Measurements from ENCODE around the gene SFT2D1.
A peak's percentile ranks its signal among the peaks of the same experiment; 100 is the strongest.
"Not testable (repeated sequence)": the region's sequence is repeated elsewhere in the genome, so short reads cannot be mapped to it uniquely, and the experiment has no call there.

SFT2D1 gene

DNA sequence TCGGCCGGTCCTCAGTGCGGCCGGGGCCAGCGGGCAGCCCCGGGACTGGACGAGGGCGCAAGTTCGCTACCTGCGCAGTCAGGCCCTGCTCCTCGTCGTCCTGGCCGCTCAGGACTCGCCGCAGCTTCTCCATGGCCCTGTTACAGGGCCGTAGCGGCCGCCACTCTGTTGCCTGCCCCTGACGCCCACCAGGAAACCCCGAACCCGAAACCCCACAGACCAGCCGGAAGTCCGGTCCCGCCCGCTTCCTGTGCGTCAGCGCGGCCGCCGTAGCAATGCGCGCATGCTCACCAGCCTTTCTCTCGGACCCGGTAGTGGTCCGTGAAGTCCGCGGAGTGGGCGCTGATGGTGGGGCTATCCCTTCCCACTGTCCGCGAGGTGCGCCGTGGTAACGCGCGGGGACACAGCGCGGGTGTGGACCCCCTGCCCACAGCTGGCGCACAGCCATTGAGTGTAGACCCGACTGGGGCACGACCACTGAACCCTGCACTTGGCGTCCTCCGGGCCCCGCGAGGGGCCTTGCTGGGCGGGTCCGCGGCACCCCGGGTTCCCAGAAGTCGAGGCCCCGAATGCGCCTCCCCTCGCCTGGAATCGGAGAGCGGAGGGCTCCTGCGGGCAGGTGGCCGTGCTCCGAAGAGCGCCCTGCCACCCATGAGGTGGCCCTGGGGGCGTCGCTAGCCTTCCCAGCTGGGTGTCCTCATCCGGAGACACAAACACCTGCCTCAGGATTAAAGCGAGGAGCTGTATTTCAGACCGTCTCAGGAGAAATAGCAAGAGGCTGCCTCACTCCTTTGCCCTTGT lies at the start of gene SFT2D1:
Gene SFT2D1, minus strand, starts transcription at position 197 of the 801 bp plus-strand sequence. Its CDS starts 64 bp downstream, at position 133.
- peak; percentile 74 for DNase-seq

DNA sequence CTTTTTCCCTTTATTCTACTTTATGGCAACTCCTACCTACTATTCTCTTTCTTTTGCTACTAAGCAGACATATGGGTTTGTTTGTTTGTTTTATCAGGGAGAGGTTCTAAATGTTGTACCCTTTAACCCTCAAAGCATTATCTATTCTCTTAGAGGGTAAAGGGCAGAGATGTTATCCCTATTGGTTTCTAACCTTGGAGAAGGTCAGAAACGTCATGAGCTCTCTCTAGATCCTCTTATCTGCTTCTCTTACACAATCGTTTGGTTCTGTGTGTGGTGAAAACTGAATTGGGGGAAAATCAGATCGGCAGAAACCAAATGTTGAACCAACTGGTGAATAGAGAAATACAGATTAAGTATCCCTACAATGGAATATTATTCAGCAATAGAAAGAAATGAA lies 46.8 kb upstream of the SFT2D1 start:
- no peak for DNase-seq

DNA sequence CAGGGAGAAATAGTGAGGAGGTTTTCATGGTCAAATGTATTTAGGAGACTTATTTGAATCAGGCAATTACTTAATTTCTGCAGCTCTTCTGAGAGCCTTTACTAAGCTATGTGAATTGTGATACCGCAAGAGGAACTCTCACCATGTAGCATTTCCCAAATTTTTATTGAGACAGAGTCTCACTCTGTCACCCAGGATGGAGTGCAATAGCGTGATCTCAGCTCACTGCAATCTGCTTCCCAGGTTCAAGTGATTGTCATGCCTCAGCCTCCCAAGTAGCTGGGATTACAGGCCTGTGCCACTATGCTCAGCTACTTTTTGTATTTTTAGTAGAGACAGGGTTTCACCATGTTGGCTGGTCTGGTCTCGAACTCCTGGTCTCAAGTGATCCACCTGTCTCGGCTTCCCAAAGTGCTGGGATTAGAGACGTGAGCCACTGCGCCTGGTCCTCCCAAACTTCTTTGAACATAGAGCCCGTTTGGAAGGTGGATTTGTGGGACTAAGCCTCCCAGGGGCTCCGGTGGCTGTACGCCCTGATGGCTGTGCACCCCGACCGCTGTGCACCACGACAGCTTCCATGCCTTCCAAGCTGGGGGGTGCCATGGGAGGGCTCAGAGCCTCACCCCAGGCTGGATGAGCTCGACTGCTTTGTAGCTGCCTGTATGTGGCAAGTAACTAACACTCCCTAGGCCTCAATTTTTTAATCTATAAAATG lies 46.1 kb upstream of the SFT2D1 start:
- DNase-seq = no peak

DNA sequence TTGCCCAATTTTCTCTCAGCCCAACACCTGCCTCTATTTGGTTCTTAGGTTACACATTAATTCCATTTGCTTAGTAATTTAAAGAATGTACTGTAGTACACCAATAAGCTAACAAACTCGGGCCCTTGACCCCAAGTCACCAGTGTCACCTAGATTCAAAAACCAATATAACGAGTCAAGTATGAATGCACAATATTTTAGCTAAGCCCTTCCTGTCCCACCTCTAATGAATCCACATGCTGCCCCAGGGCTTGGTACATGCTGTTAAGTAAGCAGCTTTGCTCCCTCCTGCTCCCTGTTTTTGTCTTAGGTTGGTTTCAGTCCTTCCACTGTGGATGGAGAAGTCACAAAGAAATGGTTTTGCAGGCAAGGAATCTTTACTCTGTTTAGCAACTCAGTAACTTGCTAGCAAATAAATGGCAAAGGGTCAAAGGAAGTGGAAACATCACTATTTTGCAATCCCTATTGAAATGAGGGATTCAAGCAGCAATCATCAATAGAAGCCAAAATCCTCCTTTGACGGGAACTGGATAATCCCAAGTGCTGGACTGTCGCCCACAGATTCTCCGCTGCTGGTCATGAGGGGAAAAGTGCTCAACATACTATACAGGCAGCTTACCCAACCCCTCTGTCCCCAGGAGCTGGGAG lies 45.4 kb upstream of the SFT2D1 start:
- no peak for DNase-seq

DNA sequence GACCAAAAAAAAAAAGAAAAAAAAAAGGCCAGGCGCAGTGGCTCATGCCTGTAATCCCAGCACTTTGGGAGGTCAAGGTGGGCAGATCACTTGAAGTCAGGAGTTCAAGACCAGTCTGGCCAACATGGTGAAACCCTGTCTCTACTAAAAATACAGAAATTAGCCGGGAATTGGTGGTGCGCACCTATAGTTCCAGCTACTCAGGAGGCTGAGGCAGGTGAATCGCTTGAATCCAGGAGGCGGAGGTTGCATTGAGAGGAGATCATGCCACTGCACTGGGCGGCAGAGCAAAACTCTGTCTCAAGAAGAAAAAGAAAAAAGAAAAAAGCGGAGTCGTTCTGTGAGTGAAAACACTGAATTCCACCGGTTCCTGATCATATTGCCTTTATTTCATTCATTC lies 44.8 kb upstream of the SFT2D1 start:
- DNase-seq = not testable (repeated sequence)

DNA sequence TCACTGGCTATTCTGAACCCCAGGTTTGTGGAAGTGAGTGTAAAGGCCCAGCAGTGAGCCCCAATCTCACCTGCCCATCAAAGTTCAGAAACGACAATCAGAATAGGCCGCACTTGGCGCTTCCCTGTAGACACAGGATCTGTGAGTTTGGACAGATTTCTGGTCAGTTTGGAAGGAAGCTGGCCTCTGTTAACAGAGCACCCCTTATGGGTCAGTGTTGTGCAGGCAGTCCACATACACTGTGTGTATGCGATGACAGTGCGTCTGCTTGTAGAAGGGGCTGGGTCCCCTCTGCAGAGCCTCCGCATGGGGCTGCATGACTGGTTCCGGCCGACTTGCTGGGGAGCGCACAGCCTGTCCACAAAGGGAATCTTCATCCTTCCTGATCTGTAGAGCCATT lies 43.8 kb upstream of the SFT2D1 start:
- DNase-seq = no peak

DNA sequence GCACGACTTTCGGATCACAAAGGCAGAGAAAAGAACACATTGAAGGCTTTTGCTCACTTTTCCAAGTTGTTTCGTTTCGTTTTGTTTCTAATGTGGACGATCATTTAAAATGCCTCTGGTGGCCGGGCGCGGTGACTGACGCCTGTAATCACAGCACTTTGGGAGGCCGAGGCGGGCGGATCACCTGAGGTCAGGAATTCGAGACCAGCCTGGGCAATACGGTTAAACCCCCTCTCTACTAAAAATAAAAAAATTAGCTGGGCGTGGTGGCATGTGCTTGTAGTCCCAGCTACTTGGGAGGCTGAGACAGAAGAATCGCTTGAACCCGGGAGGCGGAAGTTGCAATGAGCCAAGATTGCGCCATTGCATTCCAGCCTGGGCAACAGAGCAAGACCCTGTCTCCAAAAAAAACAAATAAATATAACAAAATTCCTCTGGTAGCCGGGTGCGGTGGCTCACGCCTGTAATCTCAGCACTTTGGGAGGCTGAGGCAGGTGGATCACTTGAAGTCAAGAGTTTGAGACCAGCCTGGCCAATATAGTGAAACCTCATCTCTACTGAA lies 41.5 kb upstream of the SFT2D1 start:
- not testable (repeated sequence) for DNase-seq

DNA sequence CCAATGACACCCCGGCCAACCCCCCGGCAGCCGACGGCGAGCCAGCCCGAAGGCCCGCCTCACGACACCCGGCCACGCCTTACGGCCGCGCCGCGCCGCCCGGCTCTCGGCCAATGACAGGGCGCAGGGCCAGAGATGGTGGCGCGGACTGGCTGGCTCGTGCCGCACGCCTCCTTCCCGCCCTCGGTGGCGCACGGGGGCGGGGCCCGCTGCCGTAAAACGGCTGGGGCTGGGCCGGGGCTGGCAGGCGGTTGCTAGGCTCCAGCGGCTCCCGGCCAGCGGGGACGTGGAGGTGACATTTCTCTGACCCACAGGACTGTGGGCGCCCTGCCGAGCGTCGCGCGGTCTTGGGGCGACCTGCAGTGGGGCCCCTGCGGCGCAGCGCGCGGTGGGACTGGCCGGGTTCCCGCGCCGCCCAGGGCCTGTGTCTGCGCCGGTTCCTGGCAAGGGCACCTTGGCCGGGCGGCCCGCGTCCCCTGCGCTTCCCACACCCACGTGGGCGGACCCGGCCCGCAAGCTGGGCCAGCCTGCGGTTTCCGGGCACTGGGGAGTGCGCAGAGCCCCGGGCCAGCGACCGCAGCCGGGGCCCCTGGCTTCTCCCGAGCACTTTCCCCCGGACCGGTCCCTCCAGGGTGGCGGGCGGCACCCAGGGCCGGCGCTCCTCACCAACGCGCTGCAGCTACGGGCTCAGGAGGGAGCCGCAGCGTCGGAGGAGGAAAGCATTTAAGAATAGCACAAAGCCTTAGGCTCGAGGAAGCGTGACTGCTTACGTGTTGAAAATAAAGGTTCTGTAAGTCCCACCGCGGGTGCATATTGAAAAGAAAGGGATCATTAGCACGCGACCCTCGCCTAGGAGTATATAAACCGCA lies 40.8 kb upstream of the SFT2D1 start, which contains the start of gene MPC1:
Gene MPC1, minus strand, starts transcription at position 8 of the 869 bp plus-strand sequence. CDS start 64 bp downstream, outside the sequence.
- DNase-seq = peak; percentile 97

DNA sequence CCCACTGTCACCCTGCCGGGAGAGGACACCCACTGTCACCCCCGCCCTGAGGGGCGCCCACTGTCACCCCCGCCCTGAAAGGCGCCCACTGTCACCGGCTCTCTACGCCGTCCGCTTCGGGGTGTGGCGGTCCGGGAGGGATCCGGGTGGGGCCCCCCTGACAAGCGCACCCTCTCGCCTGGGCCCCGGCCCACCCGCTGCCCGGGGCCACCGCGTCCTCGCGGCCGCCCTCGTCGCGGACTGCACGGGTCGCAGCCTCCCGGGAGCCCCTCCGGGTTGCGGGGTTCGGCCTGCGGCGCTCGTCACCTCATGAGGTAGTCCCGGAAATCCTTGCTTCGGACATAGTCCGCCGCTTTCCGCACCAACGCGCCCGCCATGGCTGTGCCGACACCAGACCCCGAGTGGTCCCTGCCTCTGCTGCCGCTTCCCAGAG lies 40.2 kb upstream of the SFT2D1 start:
- DNase-seq = no peak

DNA sequence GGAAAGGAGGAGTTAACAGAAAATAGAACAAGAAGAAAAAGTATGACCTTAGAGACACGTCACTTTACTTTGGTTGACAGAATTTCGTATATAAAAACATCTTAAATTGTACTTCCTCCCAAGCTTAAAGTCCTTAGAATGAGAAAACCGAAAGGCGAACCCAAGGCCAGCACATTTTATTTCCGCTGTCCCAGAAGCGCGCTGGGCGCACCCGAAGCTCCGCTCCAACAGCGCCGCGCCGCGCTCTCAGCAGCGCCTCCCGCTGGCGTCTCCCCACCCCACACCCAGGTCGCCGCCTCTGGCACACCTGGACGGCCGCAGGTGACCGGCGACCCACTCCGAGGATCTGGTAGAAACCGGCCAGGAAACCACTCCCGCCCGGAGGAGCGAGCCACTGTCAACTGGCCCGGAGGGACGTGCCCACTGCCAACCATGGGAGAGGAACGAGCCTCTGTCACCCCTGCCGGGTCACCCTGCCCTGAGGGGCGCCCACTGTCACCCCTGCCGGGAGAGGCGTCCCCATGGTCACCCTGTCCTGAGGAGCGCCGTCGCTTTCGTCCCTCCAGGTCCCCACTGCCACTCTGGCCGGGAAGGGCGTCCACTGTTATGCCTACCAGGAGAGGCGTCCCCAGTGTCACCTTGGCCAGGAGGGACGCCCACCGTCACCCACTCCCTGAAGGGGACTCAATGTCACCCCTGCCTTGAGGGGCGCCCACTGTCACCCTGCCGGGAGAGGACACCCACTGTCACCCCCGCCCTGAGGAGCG lies 39.6 kb upstream of the SFT2D1 start:
- peak; percentile 71 for DNase-seq

DNA sequence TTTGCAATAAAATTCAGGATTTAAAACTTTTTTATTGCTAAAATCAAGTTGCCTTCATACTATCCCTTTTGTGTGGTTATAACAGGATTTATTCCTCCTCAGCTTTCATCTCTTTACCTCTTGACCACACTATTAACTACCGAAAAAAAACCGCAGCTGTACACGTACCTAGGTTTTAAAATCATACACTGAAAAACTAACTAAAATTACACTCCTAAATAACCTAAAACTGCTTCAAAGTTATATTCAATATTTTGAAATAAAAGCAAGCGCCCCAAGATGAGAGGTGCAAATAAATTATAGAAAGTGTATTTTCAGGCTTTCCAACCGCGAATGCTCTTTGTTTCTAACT lies 39.0 kb upstream of the SFT2D1 start:
- DNase-seq = no peak

DNA sequence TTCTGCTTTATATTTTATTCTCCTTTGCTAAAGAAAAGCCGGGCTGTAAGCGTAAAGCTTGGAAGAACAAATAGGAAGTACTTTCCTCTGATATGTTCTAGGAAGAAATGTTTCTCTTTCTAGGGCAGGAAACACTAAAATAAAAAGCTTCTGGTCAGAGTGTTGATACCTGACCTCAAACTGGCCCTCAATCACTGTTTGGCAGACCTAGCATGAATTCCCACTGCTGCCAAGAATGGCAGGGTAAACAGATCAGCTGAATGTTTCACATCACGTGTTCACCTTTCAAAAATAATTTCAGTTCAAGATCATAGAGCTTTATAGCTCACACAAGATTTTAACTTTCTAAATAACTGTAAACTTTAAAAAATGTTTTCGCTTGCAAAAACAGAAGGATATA lies 37.5 kb upstream of the SFT2D1 start:
- DNase-seq = no peak

DNA sequence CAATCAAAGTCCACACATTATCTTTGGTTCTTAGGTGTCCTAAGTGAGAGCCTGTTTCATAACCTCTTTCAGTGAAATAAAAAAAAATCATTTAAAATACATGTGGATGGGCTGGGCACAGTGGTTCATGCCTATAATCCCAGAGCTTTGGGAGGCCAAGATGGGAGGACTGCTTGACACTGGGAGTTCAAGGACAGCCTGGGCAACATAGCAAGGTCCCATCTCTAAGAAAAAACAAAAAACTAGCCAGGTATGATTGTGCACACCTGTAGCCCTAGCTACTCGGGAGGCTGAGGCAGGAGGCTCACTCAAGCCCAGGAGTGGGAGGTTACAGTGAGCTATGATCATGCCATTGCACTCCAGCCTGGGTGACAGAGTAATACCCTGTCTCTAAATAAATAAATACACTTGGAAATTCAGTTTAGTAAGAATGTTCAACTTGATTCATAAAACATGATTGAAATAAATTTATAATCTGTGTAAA lies 36.8 kb upstream of the SFT2D1 start:
- DNase-seq = no peak

DNA sequence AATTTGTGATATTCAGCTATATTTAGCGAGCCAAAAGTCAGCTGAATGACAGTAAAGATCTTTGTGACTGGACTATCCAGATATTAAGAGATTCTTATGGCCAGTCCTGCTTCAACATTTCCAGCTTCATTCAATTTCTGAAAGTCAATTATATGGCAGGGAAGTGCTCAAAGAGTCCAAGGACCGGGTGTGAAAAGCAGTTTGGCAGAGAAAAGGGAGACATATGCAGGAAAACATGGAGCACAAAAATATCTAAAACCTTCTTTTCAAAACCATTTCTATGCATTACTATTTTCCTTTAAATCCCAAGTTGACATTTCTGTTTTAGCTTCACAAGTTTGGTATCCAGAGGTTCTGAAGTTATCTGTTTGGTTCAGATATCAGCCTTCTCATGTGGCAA lies 35.4 kb upstream of the SFT2D1 start:
- DNase-seq = no peak

DNA sequence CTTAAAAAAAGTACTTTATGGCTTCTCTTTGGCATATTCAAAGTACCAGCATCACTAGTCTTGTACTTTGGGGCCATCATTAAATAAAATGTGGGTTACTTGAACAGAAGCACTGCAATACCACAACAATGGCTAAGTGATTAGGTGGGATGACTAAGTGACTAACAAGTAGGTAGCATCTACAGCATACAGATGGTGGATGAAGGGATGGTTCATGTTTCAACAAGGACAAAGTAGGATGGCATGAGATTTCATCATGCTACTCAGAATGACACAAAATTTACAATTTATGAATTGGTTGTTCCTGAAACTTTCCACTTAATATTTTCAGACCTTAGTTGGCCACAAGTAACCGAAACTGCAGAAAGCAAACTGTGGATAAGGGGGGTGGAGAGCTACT lies 32.7 kb upstream of the SFT2D1 start:
- DNase-seq = no peak

DNA sequence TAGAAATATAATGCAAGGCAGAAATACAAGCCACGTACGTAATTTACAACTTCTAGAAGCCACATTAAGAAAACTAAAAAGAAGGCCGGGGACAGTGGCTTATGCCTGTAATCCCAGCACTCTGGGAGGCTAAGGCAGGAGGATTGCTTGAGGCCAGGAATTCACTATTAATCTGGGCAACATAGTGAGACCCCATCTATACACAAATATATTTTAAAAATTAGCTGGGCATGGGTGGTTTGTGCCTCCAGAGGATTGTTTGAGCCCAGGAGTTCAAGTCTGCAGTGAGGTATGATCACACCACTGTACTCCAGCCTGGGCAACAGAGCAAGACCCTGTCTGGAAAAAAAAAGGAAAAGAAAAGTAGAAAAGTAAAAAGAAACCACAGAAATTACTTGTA lies 28.1 kb upstream of the SFT2D1 start:
- DNase-seq = no peak

DNA sequence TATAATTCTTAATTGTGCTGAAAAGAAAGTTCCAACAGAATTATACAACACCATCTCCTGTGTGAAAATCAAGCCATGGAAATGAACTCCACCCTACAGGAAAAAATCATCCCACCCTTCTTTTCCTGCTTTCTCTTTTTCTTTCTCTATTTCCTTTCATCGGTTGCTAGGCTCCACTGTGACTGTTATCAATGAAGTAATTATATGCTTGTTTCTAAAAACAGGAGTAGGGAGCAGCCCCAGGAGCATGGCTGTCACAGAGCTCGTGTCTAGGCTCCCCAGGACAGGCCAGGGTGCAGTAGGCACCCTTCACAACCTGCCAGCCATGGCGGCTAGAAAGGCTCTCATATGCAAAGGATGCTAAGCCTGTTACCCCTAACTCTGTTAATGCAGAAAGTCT lies 27.4 kb upstream of the SFT2D1 start:
- no peak for DNase-seq

DNA sequence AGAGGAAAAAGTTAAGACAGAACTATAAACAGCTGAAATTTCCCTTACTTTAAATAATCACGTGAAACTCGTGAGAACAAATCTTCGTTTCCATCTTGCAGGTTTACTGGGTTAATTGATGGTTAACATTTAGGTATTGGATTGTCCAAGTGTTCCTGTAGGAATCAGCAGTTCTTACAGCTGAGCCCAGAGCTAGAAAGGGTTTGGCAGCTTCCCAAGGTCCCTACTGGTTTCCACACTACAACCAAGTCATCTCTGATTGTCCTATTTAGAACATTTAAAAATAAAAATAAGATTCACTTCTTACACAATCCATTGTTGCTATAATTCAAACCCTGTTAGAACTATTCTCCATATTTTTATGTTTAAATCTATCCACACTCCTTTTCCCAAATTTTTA lies 24.6 kb upstream of the SFT2D1 start:
- no peak for DNase-seq

DNA sequence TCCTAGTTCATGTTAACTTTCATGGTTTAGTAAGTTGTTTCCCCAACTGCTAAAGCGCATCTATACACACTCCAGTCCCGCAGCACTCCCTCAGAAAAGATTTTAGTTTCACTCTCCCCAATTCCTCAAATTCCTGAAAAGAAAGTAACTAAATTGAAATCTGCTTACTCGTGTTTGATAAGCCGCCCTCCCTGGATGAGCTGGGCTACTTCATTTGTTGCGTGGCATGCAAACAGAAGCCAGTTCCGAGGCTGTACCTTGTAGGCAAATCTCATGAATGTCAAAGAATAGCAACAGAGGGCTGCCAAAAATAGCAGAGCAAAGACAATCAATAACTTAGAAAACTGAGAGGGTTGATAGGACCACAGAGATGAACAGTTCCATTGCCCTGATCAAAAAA lies 23.5 kb upstream of the SFT2D1 start:
- DNase-seq = no peak

DNA sequence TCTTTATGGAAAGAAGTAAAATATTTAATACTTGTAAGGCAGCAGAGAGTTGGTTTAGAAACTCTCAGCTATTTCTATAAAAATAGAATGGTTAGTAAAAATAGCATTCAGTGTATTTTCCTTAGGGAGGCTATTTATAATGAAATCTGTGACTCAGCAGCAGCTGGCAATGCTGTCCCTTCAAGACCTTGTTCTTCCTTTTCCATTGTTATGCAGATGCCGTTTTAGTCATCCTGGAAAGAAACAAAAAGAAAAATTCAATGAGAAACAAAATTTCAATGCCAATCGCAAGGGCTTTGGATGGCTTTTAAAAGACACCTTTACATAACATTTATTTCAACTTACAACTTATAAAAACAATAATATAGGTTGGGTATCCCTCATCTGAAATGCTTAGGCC lies 22.9 kb upstream of the SFT2D1 start:
- DNase-seq = no peak

DNA sequence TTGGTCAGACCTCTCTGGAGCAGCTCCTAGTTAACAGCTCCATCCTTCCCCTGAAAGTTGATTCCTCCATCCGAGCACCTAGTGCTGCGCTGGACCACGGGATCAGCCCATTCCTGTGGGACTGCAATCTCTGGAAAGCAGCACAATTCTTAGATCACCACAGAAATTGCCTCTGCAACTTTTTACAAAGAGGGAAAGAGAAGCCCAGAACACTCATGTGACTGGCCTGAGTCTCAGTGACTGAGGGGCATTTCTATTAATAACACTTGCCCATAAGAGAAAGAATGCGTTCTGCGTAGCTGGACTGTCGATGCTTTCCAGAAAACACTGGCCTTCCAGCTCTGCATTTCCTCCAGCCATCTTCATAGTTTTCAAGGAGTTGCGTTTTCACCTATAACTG lies 22.1 kb upstream of the SFT2D1 start:
- no peak for DNase-seq

DNA sequence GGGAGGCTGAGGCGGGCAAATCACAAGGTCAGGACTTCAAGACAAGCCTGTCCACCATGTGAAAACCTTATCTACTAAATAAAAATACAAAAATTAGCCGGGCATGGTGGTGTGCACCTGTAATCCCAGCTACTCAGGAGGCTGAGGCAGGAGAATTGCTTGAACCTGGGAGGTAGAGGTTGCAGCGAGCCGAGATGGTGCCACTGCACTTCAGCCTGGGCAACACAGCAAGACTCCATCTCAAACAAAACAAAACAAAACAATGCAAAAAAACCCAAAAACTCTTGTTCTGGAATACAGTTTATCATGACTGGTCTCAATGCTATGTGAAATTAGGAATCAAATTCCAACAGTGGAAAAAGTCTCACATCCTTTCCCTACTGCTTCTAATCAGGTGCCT lies 20.1 kb upstream of the SFT2D1 start:
- not testable (repeated sequence) for DNase-seq

All from NCI-H345 (cell line).